Keratinocyte (primary cell): Measurements from ENCODE around the gene EXOSC1. TPM values are rescaled to one million over a fixed set of nuclear protein-coding genes. Genes with fewer than 3 reads are reported as not detected.

ENCODE experiments used
- DNase-seq: peaks from one replicate; pipeline ENCODE4 v3.0.0-alpha.2; 2011; ENCODE audit warnings: low read depth, missing footprints, low spot score
- FAIRE-seq: peaks from 2 replicates; lab custom pipeline; 2011; peaks lifted over from hg19 to GRCh38; lab: Jason Lieb, UNC
- H2AFZ ChIP-seq: 2 replicates; pipeline ENCODE4 v1.6.0; 2012; ENCODE audit warnings: low read length, control low read depth, inconsistent platforms; ENCODE audit not compliant: control insufficient read depth
- H3K27ac ChIP-seq: 2 replicates; pipeline ENCODE4 v1.5.1; 2011; ENCODE audit warnings: low read length; ENCODE audit not compliant: control insufficient read depth, insufficient read depth
- H3K27me3 ChIP-seq: 3 replicates; pipeline ENCODE4 v1.6.0; 2011; ENCODE audit warnings: low read length; ENCODE audit not compliant: control insufficient read depth, insufficient read depth; ENCODE audit errors: extremely low read depth
- H3K36me3 ChIP-seq, 2 experiments: 2 replicates in 1 of 2; 3 replicates in 1 of 2; pipeline ENCODE4 v1.5.1; 2011; ENCODE audit warnings: low read length in 2 of 2, mild to moderate bottlenecking in 1 of 2; ENCODE audit not compliant: control insufficient read depth in 2 of 2, insufficient read depth in 2 of 2; ENCODE audit errors: extremely low read depth in 1 of 2
- H3K4me1 ChIP-seq: 3 replicates; pipeline ENCODE4 v1.5.1; 2011; ENCODE audit warnings: low read length; ENCODE audit not compliant: control insufficient read depth, insufficient read depth; ENCODE audit errors: extremely low read depth
- H3K4me2 ChIP-seq: 3 replicates; pipeline ENCODE4 v1.6.0; 2011; ENCODE audit warnings: low read depth, low read length; ENCODE audit not compliant: control insufficient read depth, insufficient read depth; ENCODE audit errors: extremely low read depth
- H3K4me3 ChIP-seq, 3 experiments: fragments of 200-600 bp in 1 of 3; sonication (generic) in 1 of 3; 2 replicates in 2 of 3; 3 replicates in 1 of 3; pipeline ENCODE4 v1.5.1; 2011 to 2016; ENCODE audit warnings: low read length in 3 of 3, mild to moderate bottlenecking in 3 of 3, control low read depth in 2 of 3, inconsistent platforms in 1 of 3, low read depth in 1 of 3, mixed read lengths in 1 of 3, mixed run types in 1 of 3, moderate library complexity in 1 of 3; ENCODE audit not compliant: control insufficient read depth in 2 of 3, insufficient read depth in 2 of 3; ENCODE audit errors: extremely low read depth in 1 of 3
- H3K79me2 ChIP-seq: 2 replicates; pipeline ENCODE4 v1.6.0; 2012; ENCODE audit warnings: low read length; ENCODE audit not compliant: control insufficient read depth, insufficient read depth
- H3K9ac ChIP-seq: 3 replicates; pipeline ENCODE4 v1.6.0; 2011; ENCODE audit warnings: low read length; ENCODE audit not compliant: control insufficient read depth, insufficient read depth; ENCODE audit errors: extremely low read depth
- H3K9me1 ChIP-seq: 3 replicates; pipeline ENCODE4 v1.6.0; 2011; ENCODE audit warnings: low read length; ENCODE audit not compliant: control insufficient read depth, insufficient read depth; ENCODE audit errors: extremely low read depth
- H3K9me3 ChIP-seq: 2 replicates; pipeline ENCODE4 v1.5.1; 2012; ENCODE audit warnings: low read depth, low read length; ENCODE audit not compliant: control insufficient read depth
- H4K20me1 ChIP-seq: 3 replicates; pipeline ENCODE4 v1.6.0; 2011; ENCODE audit warnings: low read length; ENCODE audit not compliant: control insufficient read depth, insufficient read depth; ENCODE audit errors: extremely low read depth
- EZH2 ChIP-seq: IDR thresholded peaks from one replicate; pipeline ENCODE4 v1.6.1; 2012; ENCODE audit warnings: inconsistent platforms, mild to moderate bottlenecking, low read length, moderate library complexity
- dilution Hi-C: fragments of 300-500 bp; cut with MboI; formaldehyde crosslinking; loops from one replicate; pipeline ENCODE4 v1.7.0; 2020; ENCODE audit warnings: low sequenced_read_pairs; ENCODE audit not compliant: extremely low pct_ligation_motif_present
- polyA plus RNA-seq, 5 experiments: library from polyadenylated mRNA; depleted of rRNA in 3 of 5; stranded (reverse) in 3 of 5; stranded (forward) in 1 of 5; unstranded in 1 of 5; fragments of >200 nt; gene quantifications; 1 replicate in 1 of 5; 2 replicates in 3 of 5; 3 replicates in 1 of 5; pipeline versions ENCODE4 v1.2.1 to v1.2.3, GENCODE V29; 2011 to 2012; ENCODE audit warnings: missing spikeins in 2 of 5, low read depth in 1 of 5, low replicate concordance in 1 of 5
- TF ChIP-seq, protein P1 (sequence below), 3 experiments: IDR thresholded peaks in 1 of 3; conservative IDR thresholded peaks in 1 of 3; optimal IDR thresholded peaks in 1 of 3; 2 replicates in 2 of 3; 3 replicates in 1 of 3; pipeline versions ENCODE3 to v1.5.1; 2011; ENCODE audit warnings: low read length in 3 of 3, mild to moderate bottlenecking in 3 of 3, moderate library complexity in 2 of 3, control low read depth in 1 of 3, inconsistent platforms in 1 of 3; ENCODE audit not compliant: insufficient read depth in 2 of 3; ENCODE audit errors: extremely low read depth in 1 of 3

The EXOSC1 gene
- polyA plus RNA-seq, 1 donor (not counting 4 experiments of a cell fraction or from before 2014, with no cell fraction given), result 45.7 TPM

DNA sequence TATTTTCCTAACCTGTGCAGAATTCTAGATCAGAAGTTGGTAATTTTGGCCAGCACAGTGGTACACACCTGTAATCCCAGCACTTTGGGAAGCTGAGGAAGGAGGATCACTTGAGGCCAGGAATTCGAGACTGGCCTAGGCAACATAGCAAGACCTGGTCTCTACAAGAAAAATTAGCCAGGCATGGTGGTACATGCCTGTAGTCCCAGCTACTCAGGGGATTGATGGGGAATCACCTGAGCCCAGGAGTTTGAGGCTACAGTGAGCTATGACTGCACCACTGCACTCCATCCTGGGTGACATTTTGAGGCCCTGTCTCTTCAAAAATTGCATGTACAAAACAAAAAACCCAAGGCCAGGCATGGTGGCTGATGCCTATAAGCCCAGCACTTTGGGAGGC is 11.2 kb downstream of the EXOSC1 start:
- H3K9me1 ChIP-seq, result no peaks in the 10 kb centered on the region
- TF ChIP-seq, protein P1, sequence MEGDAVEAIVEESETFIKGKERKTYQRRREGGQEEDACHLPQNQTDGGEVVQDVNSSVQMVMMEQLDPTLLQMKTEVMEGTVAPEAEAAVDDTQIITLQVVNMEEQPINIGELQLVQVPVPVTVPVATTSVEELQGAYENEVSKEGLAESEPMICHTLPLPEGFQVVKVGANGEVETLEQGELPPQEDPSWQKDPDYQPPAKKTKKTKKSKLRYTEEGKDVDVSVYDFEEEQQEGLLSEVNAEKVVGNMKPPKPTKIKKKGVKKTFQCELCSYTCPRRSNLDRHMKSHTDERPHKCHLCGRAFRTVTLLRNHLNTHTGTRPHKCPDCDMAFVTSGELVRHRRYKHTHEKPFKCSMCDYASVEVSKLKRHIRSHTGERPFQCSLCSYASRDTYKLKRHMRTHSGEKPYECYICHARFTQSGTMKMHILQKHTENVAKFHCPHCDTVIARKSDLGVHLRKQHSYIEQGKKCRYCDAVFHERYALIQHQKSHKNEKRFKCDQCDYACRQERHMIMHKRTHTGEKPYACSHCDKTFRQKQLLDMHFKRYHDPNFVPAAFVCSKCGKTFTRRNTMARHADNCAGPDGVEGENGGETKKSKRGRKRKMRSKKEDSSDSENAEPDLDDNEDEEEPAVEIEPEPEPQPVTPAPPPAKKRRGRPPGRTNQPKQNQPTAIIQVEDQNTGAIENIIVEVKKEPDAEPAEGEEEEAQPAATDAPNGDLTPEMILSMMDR (optimal IDR thresholded peaks at IDR 0.05 in 1 of 3, IDR thresholded peaks at IDR 0.05 in 1 of 3, conservative IDR thresholded peaks at IDR 0.05 in 1 of 3; ENCODE audit: extremely low read depth in 1 of 3, insufficient read depth in 2 of 3, low read length in 3 of 3), result no peak
- TF ChIP-seq EZH2, result no peak
- no peaks in the 10 kb centered on the region for H4K20me1 ChIP-seq
- DNase-seq (no peak), FAIRE-seq (no peak)
- H3K27ac ChIP-seq, result no peak overlapping the region
- peaks cover 18% of the 10 kb centered on the region for H3K79me2 ChIP-seq
- H3K9ac ChIP-seq, result no peak overlapping the region
- H3K9me3 ChIP-seq, result no peaks in the 10 kb centered on the region
- no peak overlapping the region for H3K4me2 ChIP-seq
- dilution Hi-C loops, result no loop called here
- no peak overlapping the region for H3K4me3 ChIP-seq
- H2AFZ ChIP-seq, result no peak overlapping the region
- H3K36me3 ChIP-seq, result peaks cover 25 to 46% of the 10 kb centered on the region in 2 experiments
- H3K4me1 ChIP-seq, result no peaks in the 10 kb centered on the region
- no peaks in the 10 kb centered on the region for H3K27me3 ChIP-seq

DNA sequence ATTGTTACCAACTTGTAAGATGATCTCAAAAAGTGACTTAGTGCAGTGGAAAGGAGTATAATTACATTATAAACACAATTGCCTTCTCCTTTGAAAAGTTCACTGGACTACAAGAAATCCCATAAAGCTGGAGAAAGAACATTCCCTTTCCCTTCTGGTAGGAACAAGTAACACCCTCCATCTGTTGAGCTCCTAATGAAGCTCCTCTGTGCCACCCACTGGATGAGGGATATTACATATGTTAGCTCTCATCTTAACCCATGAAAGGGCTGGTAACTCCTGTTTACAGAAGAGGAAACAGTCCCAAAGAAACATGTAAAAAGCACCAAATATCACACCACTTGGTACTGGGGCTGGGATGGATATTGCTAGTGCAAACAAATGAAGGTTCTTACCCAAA is 11.8 kb downstream of the EXOSC1 start:
- H3K79me2 ChIP-seq, result peaks cover 23% of the 10 kb centered on the region
- FAIRE-seq, result no peak
- no peak for DNase-seq
- H3K9ac ChIP-seq, result no peak overlapping the region
- no peaks in the 10 kb centered on the region for H3K9me1 ChIP-seq
- no peak overlapping the region for H2AFZ ChIP-seq
- dilution Hi-C loops, result no loop called here
- no peak overlapping the region for H3K27ac ChIP-seq
- TF ChIP-seq, protein P1 (optimal IDR thresholded peaks at IDR 0.05 in 1 of 3, IDR thresholded peaks at IDR 0.05 in 1 of 3, conservative IDR thresholded peaks at IDR 0.05 in 1 of 3; ENCODE audit: extremely low read depth in 1 of 3, insufficient read depth in 2 of 3, low read length in 3 of 3), result peak in 1 of 3 experiments; percentile 4
- no peak for TF ChIP-seq EZH2
- H3K4me2 ChIP-seq, result no peak overlapping the region
- H3K4me3 ChIP-seq, result no peak overlapping the region
- H3K36me3 ChIP-seq, result peaks cover 23 to 47% of the 10 kb centered on the region in 2 experiments
- H4K20me1 ChIP-seq, result no peaks in the 10 kb centered on the region
- no peaks in the 10 kb centered on the region for H3K4me1 ChIP-seq
- H3K9me3 ChIP-seq, result no peaks in the 10 kb centered on the region
- no peaks in the 10 kb centered on the region for H3K27me3 ChIP-seq
